Measurements from ENCODE around the gene RNF224.

The RNF224 gene

DNA sequence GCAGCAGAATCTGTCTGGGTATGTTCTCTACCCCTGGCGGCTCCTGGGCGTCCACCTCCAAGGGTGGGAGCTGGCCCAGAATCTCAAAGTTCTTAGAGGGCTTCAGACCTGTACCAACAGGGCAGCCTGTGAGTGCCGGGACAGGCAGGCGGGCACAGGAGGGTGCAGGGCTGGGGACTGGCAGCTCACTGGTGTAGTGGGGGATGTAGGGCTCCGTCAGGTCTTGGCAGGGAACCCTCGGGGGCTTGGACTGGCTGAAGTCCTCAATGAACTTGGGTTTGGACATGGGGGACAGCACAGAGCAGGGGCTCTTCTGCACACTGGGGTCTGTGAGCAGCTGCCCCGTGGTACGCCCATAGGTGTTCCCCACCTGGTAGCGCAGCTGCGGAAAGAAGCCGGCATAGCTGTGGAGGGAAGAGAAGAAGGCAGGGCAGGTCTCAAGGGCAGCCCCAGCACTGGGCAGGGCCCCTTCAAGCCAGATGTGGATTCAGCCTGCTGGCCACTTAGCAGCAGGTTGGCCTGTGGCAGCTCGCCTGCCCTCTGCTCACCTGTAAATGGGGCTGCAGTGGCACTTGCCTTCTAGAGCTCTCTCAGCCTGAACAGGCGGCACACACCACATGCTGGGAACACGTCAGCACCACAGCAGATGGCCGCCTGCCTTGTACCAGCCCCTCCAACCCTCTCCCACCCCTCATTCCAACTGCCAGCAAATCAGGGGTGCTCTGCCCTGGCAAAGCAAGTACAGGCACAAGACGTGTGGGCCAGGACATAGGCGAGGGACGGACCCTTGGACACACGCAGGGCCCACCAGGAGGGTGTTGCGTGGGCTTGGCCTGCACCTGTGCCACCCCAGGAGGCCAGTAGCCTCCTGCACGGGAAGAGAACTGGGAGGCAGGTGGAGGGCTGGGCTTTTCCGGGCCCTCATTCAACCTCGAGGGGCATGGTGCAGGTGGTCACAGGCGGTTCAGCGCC, 18.4 kb downstream of the RNF224 start:
- no peak overlapping the region for H2AFZ ChIP-seq (ENCODE audit: low read depth, low read length)
- peaks cover 20% of the 10 kb centered on the region for H3K79me2 ChIP-seq (ENCODE audit: low read length)
- peaks cover 20% of the 10 kb centered on the region for H3K36me3 ChIP-seq (replicated peaks; ENCODE audit: low read depth, low read length)
- no peak overlapping the region for H3K4me3 ChIP-seq (ENCODE audit: low read length)
- no peak overlapping the region for H3K9ac ChIP-seq (ENCODE audit: low read length)
- no peak for TF ChIP-seq EZH2phosphoT487 (IDR thresholded peaks at IDR 0.05; ENCODE audit: low read depth)
- TF ChIP-seq, protein P1, sequence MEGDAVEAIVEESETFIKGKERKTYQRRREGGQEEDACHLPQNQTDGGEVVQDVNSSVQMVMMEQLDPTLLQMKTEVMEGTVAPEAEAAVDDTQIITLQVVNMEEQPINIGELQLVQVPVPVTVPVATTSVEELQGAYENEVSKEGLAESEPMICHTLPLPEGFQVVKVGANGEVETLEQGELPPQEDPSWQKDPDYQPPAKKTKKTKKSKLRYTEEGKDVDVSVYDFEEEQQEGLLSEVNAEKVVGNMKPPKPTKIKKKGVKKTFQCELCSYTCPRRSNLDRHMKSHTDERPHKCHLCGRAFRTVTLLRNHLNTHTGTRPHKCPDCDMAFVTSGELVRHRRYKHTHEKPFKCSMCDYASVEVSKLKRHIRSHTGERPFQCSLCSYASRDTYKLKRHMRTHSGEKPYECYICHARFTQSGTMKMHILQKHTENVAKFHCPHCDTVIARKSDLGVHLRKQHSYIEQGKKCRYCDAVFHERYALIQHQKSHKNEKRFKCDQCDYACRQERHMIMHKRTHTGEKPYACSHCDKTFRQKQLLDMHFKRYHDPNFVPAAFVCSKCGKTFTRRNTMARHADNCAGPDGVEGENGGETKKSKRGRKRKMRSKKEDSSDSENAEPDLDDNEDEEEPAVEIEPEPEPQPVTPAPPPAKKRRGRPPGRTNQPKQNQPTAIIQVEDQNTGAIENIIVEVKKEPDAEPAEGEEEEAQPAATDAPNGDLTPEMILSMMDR (IDR thresholded peaks at IDR 0.05; ENCODE audit: low read depth, low read length): no peak
- H4K20me1 ChIP-seq (ENCODE audit: insufficient read depth, low read length): peaks cover 26% of the 10 kb centered on the region
- no peaks in the 10 kb centered on the region for H3K9me3 ChIP-seq (ENCODE audit: insufficient read depth, low read length)
- H3K4me1 ChIP-seq (ENCODE audit: low read length): peaks cover 7% of the 10 kb centered on the region
- no peak overlapping the region for H3K4me2 ChIP-seq (ENCODE audit: low read length)
- no peak overlapping the region for H3K27ac ChIP-seq (ENCODE audit: low read length)
- no peaks in the 10 kb centered on the region for H3K27me3 ChIP-seq (ENCODE audit: low read depth, low read length)

DNA sequence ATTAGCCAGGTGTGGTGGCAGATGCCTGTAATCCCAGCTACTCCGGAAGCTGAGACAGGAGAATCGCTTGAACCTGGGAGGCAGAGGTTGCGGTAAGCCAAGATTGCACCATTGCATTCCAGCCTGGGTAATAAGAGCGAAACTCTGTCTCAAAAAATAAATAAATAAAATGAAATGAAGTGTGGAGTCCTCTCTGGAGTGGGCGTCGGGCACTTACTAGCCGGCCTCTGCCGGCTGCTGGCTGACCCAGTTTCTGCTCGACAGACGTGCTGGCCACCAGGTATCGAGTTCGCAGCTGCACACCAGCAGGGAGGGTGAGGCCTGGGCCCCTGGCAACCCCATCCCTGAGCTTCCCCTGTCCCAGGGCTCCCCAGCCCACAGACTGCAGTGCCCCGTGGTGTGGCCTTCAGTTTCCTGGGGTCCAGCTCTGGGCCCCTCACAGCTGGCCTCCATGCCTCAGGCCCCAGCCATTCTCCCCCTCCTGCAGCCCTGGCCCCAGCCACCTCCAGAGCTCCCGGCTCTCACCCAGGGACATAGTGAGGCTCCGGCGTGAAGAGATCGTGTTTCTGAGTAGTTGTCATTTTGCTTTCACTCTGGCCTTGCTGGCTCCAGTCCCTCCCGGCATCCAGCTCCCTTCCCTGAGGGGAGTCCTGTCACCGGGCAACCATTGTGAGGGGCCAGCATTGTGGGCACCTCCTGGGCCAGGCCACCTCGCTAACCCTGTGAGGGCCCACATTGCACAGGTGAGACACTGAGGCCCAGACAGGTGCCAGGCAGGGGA, 20.0 kb downstream of the RNF224 start:
- Histone ChIP-seq H3K4me2 (ENCODE audit: low read length) (no peak overlapping the region), H3K9me3 (ENCODE audit: insufficient read depth, low read length) (no peaks in the 10 kb centered on the region), H3K4me1 (ENCODE audit: low read length) (peaks cover 9% of the 10 kb centered on the region), H3K27ac (ENCODE audit: low read length) (no peak overlapping the region), H3K27me3 (ENCODE audit: low read depth, low read length) (no peaks in the 10 kb centered on the region), H3K4me3 (ENCODE audit: low read length) (no peak overlapping the region), H2AFZ (ENCODE audit: low read depth, low read length) (no peak overlapping the region), H4K20me1 (ENCODE audit: insufficient read depth, low read length) (peaks cover 18% of the 10 kb centered on the region), H3K36me3 (replicated peaks; ENCODE audit: low read depth, low read length) (peaks cover 12% of the 10 kb centered on the region), H3K9ac (ENCODE audit: low read length) (no peak overlapping the region), H3K79me2 (ENCODE audit: low read length) (peaks cover 9% of the 10 kb centered on the region)
- no peak for TF ChIP-seq EZH2phosphoT487 (IDR thresholded peaks at IDR 0.05; ENCODE audit: low read depth)
- TF ChIP-seq, protein P1 (IDR thresholded peaks at IDR 0.05; ENCODE audit: low read depth, low read length): no peak

DNA sequence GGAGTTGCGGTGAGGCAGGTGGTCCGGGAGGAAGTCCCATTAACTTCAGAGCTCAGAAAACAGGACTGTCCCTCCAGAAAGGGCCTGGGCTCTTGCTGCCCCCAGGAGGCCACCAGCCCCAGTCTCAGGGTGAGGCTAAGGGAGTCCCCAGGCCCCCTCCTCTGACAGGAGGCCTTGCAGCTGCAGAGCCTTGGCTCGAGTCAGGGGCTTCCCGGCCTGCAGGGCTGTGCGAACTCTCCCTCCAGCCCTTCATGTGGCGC, 20.5 kb downstream of the RNF224 start:
- H3K9ac ChIP-seq (ENCODE audit: low read length): no peak overlapping the region
- H4K20me1 ChIP-seq (ENCODE audit: insufficient read depth, low read length): peaks cover 13% of the 10 kb centered on the region
- H2AFZ ChIP-seq (ENCODE audit: low read depth, low read length): no peak overlapping the region
- no peaks in the 10 kb centered on the region for H3K27me3 ChIP-seq (ENCODE audit: low read depth, low read length)
- no peak overlapping the region for H3K4me3 ChIP-seq (ENCODE audit: low read length)
- H3K79me2 ChIP-seq (ENCODE audit: low read length): peaks cover 4% of the 10 kb centered on the region
- no peak overlapping the region for H3K4me2 ChIP-seq (ENCODE audit: low read length)
- TF ChIP-seq EZH2phosphoT487 (IDR thresholded peaks at IDR 0.05; ENCODE audit: low read depth): no peak
- TF ChIP-seq, protein P1 (IDR thresholded peaks at IDR 0.05; ENCODE audit: low read depth, low read length): no peak
- H3K36me3 ChIP-seq (replicated peaks; ENCODE audit: low read depth, low read length): peaks cover 11% of the 10 kb centered on the region
- H3K9me3 ChIP-seq (ENCODE audit: insufficient read depth, low read length): no peaks in the 10 kb centered on the region
- H3K4me1 ChIP-seq (ENCODE audit: low read length): peaks cover 10% of the 10 kb centered on the region
- H3K27ac ChIP-seq (ENCODE audit: low read length): no peak overlapping the region

Measured in OCI-LY3 (cell line).